ENCODE measurements around the gene KCNA1. TPM values are rescaled to one million over a fixed set of nuclear protein-coding genes. Genes with fewer than 3 reads are reported as not detected.

The KCNA1 gene
- total RNA-seq (2021; ENCODE audit: unreplicated experiment) (not detected), Bru-seq, nascent RNA (not detected), BruChase-seq, experiment 1, labeled RNA remaining after a 2-hour chase (not detected), BruChase-seq, experiment 2, labeled RNA remaining after a 6-hour chase (percentile 10 among the genes with signal in this experiment)
- polyA plus RNA-seq (2012; ENCODE audit: insufficient read length), result not detected
- long read RNA-seq, result 0 reads

DNA sequence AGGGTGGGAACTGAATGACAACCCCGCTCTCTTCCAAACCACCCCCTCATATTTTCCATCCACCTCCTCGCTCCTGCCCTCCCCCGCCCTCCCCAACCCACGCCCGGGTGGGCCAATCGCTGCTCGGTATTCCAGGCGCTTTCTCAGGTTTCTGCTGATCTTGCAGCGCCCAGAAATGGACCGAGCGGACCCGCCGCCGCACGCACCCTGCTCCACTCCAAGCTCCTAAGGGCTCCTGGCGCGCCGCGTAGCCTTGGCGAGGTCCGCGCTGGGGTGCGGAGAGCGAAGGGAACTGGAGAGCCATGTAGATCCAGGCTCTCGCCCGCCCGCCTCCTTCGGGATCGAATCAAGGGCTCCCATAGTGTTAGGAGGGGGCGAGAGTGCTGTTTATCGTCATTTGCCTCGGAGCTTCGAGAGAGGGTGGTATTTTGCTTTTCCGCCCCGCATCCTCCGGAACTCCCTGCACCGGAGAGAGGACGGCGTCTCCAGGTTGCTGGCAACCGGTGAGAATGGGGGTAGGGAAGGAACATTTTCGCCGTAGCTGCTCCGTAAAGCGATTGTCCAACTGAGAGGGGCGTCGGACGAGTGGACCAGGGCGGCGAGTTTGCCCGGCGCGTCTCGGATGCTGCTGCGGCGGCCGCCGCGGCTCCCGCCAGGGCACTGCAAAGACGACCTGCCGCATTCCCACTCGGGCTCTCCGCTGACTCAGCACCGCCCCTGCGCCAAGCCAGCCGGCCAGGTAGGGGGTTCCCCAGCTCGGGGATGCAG, at the start of gene KCNA1:
TSS of gene KCNA1 (plus strand) at position 172 of the 768 bp plus-strand sequence. CDS start 1,474 bp downstream, outside the sequence.
- ChIA-PET CTCF (no interaction called here), POLR2A (no interaction called here)
- H3K9me3 ChIP-seq (ENCODE audit: control insufficient read depth, insufficient read depth, low read depth, low read length), result no peaks in the 10 kb centered on the region
- no peak within 1 kb of the TSS for H3K27ac ChIP-seq (ENCODE audit: low read length)
- no peaks in the 10 kb centered on the region for H3K36me3 ChIP-seq (ENCODE audit: control insufficient read depth, insufficient read depth, low read length)
- H3K27me3 ChIP-seq (ENCODE audit: control insufficient read depth, insufficient read depth, low read length), result no peaks in the 10 kb centered on the region; the same call in none of the 2 replicates
- BruUV-seq (replicated peaks), result no TSS peak
- no peaks in the 10 kb centered on the region for H3K4me1 ChIP-seq (ENCODE audit: control insufficient read depth, insufficient read depth, low read length)
- in situ Hi-C loops (cut with HindIII; ENCODE audit: low pct_unique_long_range_greater_than_20kb, low sequenced_read_pairs) (no loop called here), intact Hi-C loops (cut with micrococcal nuclease; ENCODE audit: unreplicated experiment) (no loop called here)
- no peak for TF ChIP-seq TCF7L2 (IDR thresholded peaks at IDR 0.05; ENCODE audit: low read depth, low read length)
- TF ChIP-seq, protein P1, sequence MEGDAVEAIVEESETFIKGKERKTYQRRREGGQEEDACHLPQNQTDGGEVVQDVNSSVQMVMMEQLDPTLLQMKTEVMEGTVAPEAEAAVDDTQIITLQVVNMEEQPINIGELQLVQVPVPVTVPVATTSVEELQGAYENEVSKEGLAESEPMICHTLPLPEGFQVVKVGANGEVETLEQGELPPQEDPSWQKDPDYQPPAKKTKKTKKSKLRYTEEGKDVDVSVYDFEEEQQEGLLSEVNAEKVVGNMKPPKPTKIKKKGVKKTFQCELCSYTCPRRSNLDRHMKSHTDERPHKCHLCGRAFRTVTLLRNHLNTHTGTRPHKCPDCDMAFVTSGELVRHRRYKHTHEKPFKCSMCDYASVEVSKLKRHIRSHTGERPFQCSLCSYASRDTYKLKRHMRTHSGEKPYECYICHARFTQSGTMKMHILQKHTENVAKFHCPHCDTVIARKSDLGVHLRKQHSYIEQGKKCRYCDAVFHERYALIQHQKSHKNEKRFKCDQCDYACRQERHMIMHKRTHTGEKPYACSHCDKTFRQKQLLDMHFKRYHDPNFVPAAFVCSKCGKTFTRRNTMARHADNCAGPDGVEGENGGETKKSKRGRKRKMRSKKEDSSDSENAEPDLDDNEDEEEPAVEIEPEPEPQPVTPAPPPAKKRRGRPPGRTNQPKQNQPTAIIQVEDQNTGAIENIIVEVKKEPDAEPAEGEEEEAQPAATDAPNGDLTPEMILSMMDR (IDR thresholded peaks at IDR 0.05), result no peak
- TF ChIP-seq, protein P2, sequence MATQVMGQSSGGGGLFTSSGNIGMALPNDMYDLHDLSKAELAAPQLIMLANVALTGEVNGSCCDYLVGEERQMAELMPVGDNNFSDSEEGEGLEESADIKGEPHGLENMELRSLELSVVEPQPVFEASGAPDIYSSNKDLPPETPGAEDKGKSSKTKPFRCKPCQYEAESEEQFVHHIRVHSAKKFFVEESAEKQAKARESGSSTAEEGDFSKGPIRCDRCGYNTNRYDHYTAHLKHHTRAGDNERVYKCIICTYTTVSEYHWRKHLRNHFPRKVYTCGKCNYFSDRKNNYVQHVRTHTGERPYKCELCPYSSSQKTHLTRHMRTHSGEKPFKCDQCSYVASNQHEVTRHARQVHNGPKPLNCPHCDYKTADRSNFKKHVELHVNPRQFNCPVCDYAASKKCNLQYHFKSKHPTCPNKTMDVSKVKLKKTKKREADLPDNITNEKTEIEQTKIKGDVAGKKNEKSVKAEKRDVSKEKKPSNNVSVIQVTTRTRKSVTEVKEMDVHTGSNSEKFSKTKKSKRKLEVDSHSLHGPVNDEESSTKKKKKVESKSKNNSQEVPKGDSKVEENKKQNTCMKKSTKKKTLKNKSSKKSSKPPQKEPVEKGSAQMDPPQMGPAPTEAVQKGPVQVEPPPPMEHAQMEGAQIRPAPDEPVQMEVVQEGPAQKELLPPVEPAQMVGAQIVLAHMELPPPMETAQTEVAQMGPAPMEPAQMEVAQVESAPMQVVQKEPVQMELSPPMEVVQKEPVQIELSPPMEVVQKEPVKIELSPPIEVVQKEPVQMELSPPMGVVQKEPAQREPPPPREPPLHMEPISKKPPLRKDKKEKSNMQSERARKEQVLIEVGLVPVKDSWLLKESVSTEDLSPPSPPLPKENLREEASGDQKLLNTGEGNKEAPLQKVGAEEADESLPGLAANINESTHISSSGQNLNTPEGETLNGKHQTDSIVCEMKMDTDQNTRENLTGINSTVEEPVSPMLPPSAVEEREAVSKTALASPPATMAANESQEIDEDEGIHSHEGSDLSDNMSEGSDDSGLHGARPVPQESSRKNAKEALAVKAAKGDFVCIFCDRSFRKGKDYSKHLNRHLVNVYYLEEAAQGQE (IDR thresholded peaks at IDR 0.05; ENCODE audit: insufficient read depth in 1 of 2, low read depth in 2 of 2, low read length in 1 of 2), result no peak
- TF ChIP-seq SIN3A (IDR thresholded peaks at IDR 0.05; ENCODE audit: borderline replicate concordance, insufficient read depth, low read depth, low read length), result no peak
- no peak for TF ChIP-seq POLR2AphosphoS5 (IDR thresholded peaks at IDR 0.05; ENCODE audit: low read depth, low read length)
- peak within 1 kb of the TSS; percentile 8 to 31; a peak in 3 of 4 replicates for H3K4me3 ChIP-seq (ENCODE audit: low read depth in 2 of 2, low read length in 2 of 2)
- DNase-seq (ENCODE audit: low read depth, low spot score) (no peak), ATAC-seq (peak; percentile 68)

DNA sequence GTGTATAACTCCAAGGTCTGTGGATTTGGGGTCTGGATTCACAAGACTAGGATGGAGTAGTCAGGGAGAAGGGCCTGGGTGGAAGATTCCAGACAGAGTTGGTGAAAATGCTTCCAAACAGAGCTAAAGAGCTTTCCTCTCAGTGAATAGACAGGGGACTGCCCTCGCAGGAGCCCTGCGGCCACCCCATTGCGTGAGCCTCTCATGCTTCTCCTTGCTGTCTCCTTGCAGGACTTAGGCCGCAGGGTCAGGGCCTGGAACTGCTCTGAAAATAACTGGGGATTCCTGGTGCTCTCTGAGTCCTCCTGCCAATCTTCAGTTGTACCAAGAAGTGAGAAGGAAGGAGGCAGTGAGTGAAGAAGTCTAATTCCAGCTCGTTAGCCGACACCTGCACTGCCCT, 49.0 kb upstream of the KCNA1 start:
- intact Hi-C loops (cut with micrococcal nuclease; ENCODE audit: unreplicated experiment) (no loop called here), in situ Hi-C loops (cut with HindIII; ENCODE audit: low pct_unique_long_range_greater_than_20kb, low sequenced_read_pairs) (no loop called here)
- BruUV-seq (replicated peaks), result no TSS peak
- no peaks in the 10 kb centered on the region for H3K9me3 ChIP-seq (ENCODE audit: control insufficient read depth, insufficient read depth, low read depth, low read length)
- no peak overlapping the region for H3K27ac ChIP-seq (ENCODE audit: low read length)
- TF ChIP-seq, protein P1 (IDR thresholded peaks at IDR 0.05), result no peak
- TF ChIP-seq TCF7L2 (IDR thresholded peaks at IDR 0.05; ENCODE audit: low read depth, low read length), result no peak
- TF ChIP-seq SIN3A (IDR thresholded peaks at IDR 0.05; ENCODE audit: borderline replicate concordance, insufficient read depth, low read depth, low read length), result no peak
- TF ChIP-seq, protein P2 (IDR thresholded peaks at IDR 0.05; ENCODE audit: insufficient read depth in 1 of 2, low read depth in 2 of 2, low read length in 1 of 2), result no peak
- TF ChIP-seq POLR2AphosphoS5 (IDR thresholded peaks at IDR 0.05; ENCODE audit: low read depth, low read length), result no peak
- H3K27me3 ChIP-seq (ENCODE audit: control insufficient read depth, insufficient read depth, low read length), result peaks cover 2% of the 10 kb centered on the region; the same call in 1 of the 2 replicates
- no peak overlapping the region for H3K4me3 ChIP-seq (ENCODE audit: low read depth in 2 of 2, low read length in 2 of 2)
- no peaks in the 10 kb centered on the region for H3K36me3 ChIP-seq (ENCODE audit: control insufficient read depth, insufficient read depth, low read length)
- DNase-seq (ENCODE audit: low read depth, low spot score) (no peak), ATAC-seq (no peak)
- CTCF ChIA-PET, result no interaction called here
- POLR2A ChIA-PET, result no interaction called here
- H3K4me1 ChIP-seq (ENCODE audit: control insufficient read depth, insufficient read depth, low read length), result no peaks in the 10 kb centered on the region

Data from Panc1 (cell line).